Measurements from ENCODE around the gene NTHL1. TPM values are rescaled to one million over a fixed set of nuclear protein-coding genes. Genes with fewer than 3 reads are reported as not detected.

Gene NTHL1
- total RNA-seq, 1 experiment from 2014 or later, result 93.3 TPM

GRCh38 chr16:1999866-2000514, 47.6 kb downstream of the NTHL1 start (continued):
- TF ChIP-seq ZNF423 (CRISPR knock-in tag; IDR thresholded peaks at IDR 0.05), result no peak
- no peak for TF ChIP-seq ZNF138 (CRISPR knock-in tag; conservative IDR thresholded peaks at IDR 0.05)
- no peak for TF ChIP-seq NFYB (CRISPR knock-in tag; conservative IDR thresholded peaks at IDR 0.05; ENCODE audit: low read depth)
- no peak for TF ChIP-seq ZNF232 (CRISPR knock-in tag; IDR thresholded peaks at IDR 0.05)

- POLR2A ChIA-PET, result no interaction called here
- peaks cover 24% of the 10 kb centered on the region for H3K36me3 Mint-ChIP-seq
Measured at GRCh38 chr16:1998852-1999801, 48.5 kb downstream of the NTHL1 start.

More at GRCh38 chr16:1998852-1999801, 48.5 kb downstream of the NTHL1 start:
- Mint-ChIP-seq H3K4me3 (no peak overlapping the region), H3K9me3 (no peaks in the 10 kb centered on the region), H3K27ac (no peak overlapping the region), H3K27me3 (ENCODE audit: low read depth) (no peaks in the 10 kb centered on the region), H3K4me1 (no peaks in the 10 kb centered on the region)
- ATAC-seq, result no peak
- CTCF ChIA-PET, result interaction anchor here (0.5 to 1.1 kb wide), 3 partner anchors 17 to 139 kb away, joined by 3 read pairs; no protein-coding TSS in a partner anchor
- TF ChIP-seq ESRRA (CRISPR knock-in tag; IDR thresholded peaks at IDR 0.05; ENCODE audit: borderline replicate concordance), result no peak
- no peak for TF ChIP-seq FOXJ3 (CRISPR knock-in tag; IDR thresholded peaks at IDR 0.05; ENCODE audit: borderline replicate concordance)
- TF ChIP-seq CDX4 (CRISPR knock-in tag; IDR thresholded peaks at IDR 0.05; ENCODE audit: borderline replicate concordance), result no peak
- TF ChIP-seq ERG (CRISPR knock-in tag; IDR thresholded peaks at IDR 0.05), result no peak
- TF ChIP-seq ATF1 (CRISPR knock-in tag; IDR thresholded peaks at IDR 0.05), result no peak
- no peak for TF ChIP-seq SP1 (CRISPR knock-in tag; conservative IDR thresholded peaks at IDR 0.05)
- TF ChIP-seq NFE2L1 (CRISPR knock-in tag; IDR thresholded peaks at IDR 0.05), result no peak
- TF ChIP-seq ZNF317 (CRISPR knock-in tag; IDR thresholded peaks at IDR 0.05; ENCODE audit: borderline replicate concordance, low read depth), result no peak
- no peak for TF ChIP-seq ATF6 (CRISPR knock-in tag; IDR thresholded peaks at IDR 0.05)
- TF ChIP-seq NR3C1 (CRISPR knock-in tag; conservative IDR thresholded peaks at IDR 0.05; ENCODE audit: low read depth), result no peak
- TF ChIP-seq SMAD4 (CRISPR knock-in tag; IDR thresholded peaks at IDR 0.05), result no peak
- no peak for TF ChIP-seq MLX (CRISPR knock-in tag; IDR thresholded peaks at IDR 0.05)
- no peak for TF ChIP-seq PRDM15 (CRISPR knock-in tag; IDR thresholded peaks at IDR 0.05)
- TF ChIP-seq EMX1 (CRISPR knock-in tag; IDR thresholded peaks at IDR 0.05), result no peak
- TF ChIP-seq ZNF423 (CRISPR knock-in tag; IDR thresholded peaks at IDR 0.05), result no peak
- no peak for TF ChIP-seq TEAD4 (CRISPR knock-in tag; IDR thresholded peaks at IDR 0.05)
- DNase-seq (ENCODE audit: low spot score), result no peak
